ENCODE results near the gene SRP68. TPM values are rescaled to one million over a fixed set of nuclear protein-coding genes. Genes with fewer than 3 reads are reported as not detected.
A peak's percentile ranks its signal among the peaks of the same experiment; 100 is the strongest.

Gene SRP68
- total and polyA plus RNA-seq, 9 of the 15 experiments (the other 6 are each of a cell fraction or from before 2014, with no cell fraction given), result 29.4 to 92.6 (median 36.2) TPM

- TF ChIP-seq, protein P1, sequence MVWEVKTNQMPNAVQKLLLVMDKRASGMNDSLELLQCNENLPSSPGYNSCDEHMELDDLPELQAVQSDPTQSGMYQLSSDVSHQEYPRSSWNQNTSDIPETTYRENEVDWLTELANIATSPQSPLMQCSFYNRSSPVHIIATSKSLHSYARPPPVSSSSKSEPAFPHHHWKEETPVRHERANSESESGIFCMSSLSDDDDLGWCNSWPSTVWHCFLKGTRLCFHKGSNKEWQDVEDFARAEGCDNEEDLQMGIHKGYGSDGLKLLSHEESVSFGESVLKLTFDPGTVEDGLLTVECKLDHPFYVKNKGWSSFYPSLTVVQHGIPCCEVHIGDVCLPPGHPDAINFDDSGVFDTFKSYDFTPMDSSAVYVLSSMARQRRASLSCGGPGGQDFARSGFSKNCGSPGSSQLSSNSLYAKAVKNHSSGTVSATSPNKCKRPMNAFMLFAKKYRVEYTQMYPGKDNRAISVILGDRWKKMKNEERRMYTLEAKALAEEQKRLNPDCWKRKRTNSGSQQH (CRISPR knock-in tag; IDR thresholded peaks at IDR 0.05), result no peak
- TF ChIP-seq, protein P2, sequence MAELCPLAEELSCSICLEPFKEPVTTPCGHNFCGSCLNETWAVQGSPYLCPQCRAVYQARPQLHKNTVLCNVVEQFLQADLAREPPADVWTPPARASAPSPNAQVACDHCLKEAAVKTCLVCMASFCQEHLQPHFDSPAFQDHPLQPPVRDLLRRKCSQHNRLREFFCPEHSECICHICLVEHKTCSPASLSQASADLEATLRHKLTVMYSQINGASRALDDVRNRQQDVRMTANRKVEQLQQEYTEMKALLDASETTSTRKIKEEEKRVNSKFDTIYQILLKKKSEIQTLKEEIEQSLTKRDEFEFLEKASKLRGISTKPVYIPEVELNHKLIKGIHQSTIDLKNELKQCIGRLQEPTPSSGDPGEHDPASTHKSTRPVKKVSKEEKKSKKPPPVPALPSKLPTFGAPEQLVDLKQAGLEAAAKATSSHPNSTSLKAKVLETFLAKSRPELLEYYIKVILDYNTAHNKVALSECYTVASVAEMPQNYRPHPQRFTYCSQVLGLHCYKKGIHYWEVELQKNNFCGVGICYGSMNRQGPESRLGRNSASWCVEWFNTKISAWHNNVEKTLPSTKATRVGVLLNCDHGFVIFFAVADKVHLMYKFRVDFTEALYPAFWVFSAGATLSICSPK (IDR thresholded peaks at IDR 0.05; ENCODE audit: borderline replicate concordance), result no peak
- TF ChIP-seq, protein P3, sequence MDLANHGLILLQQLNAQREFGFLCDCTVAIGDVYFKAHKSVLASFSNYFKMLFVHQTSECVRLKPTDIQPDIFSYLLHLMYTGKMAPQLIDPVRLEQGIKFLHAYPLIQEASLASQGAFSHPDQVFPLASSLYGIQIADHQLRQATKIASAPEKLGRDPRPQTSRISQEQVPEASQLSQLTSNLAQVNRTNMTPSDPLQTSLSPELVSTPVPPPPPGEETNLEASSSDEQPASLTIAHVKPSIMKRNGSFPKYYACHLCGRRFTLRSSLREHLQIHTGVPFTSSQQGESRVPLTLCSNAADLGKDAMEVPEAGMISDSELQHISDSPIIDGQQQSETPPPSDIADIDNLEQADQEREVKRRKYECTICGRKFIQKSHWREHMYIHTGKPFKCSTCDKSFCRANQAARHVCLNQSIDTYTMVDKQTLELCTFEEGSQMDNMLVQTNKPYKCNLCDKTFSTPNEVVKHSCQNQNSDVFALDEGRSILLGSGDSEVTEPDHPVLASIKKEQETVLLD (IDR thresholded peaks at IDR 0.05), result peak; percentile 90
- TF ChIP-seq, protein P4, sequence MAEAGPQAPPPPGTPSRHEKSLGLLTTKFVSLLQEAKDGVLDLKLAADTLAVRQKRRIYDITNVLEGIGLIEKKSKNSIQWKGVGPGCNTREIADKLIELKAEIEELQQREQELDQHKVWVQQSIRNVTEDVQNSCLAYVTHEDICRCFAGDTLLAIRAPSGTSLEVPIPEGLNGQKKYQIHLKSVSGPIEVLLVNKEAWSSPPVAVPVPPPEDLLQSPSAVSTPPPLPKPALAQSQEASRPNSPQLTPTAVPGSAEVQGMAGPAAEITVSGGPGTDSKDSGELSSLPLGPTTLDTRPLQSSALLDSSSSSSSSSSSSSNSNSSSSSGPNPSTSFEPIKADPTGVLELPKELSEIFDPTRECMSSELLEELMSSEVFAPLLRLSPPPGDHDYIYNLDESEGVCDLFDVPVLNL (CRISPR knock-in tag; IDR thresholded peaks at IDR 0.05; ENCODE audit: low read depth), result no peak
- no peak for TF ChIP-seq ZFP1 (CRISPR knock-in tag; IDR thresholded peaks at IDR 0.05)
- peak; percentile 84 for TF ChIP-seq POLR2B (IDR thresholded peaks at IDR 0.05; ENCODE audit: low read depth, partially characterized antibody)
- TF ChIP-seq MEF2D (tag; conservative IDR thresholded peaks at IDR 0.05; ENCODE audit: low read depth), result no peak
- no peak for TF ChIP-seq ERF (CRISPR knock-in tag; IDR thresholded peaks at IDR 0.05)
- peak; percentile 93 for TF ChIP-seq POLR2G (IDR thresholded peaks at IDR 0.05; ENCODE audit: low read depth, low read length)
- peak; percentile 64; the same call in 1 of the 2 replicates for TF ChIP-seq EGR1 (conservative IDR thresholded peaks at IDR 0.05)
- TF ChIP-seq, protein P5, sequence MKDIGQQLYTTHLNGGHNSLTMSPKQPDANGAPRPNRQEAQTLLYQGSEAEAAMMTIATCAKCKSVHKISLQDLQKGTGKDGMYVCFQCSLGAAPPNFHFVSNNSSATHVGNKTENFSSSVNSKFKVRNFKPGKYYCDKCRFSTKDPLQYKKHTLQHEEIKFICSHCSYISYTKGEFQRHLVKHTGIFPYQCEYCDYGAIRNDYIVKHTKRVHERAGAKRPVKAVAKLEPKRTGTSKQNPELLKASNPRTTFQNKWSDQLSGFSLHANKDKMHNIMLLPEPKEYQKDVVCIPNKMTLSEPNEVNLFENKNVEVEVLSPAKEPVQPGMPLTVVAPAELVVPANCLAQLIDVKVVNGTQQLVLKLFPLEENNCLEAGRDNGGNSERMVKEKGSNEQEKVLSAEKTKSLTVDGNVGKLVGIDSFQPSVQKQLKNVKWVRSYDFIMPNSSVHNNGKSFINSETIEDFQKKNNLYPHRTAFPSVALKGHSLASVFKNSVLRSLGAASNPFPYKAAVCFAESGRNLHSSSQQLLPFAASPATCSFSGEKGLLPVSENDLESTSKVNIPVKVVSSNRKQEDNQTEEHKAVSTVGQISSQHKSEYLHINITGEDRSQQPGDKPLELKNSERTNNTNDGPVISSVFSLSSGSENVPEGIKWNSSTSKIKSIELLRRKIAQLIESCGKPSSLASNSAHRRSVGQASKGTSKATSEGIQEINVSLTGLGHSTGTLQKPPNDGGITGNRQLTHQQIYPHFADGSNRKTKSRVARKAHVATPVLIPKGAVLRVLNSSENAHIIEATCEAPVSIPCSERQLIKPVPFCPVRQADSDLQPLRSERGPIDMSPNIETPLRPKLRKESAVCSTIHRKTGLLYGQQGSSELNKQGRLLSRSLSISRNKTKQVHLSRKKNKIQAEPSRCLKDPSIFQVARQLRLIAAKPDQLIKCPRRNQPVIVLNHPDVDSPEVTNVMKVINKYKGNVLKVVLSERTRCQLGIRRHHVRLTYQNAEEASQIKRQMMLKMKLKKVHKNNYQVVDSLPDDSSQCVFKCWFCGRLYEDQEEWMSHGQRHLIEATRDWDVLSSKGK (CRISPR knock-in tag; IDR thresholded peaks at IDR 0.05), result no peak
Measured at GRCh38 chr17:76103274-76104139, 31.2 kb upstream of the SRP68 start, which contains the start of gene EXOC7 (continued).
